NCI-H187 treated with DMSO at 0.1 percent for 48 hours (cell line): ENCODE data around the gene RHOG.
"Not testable (repeated sequence)": the region's sequence is repeated elsewhere in the genome, so short reads cannot be mapped to it uniquely, and the experiment has no call there.

Source experiments
- DNase-seq: peaks from one replicate; lab custom pipeline; 2025; lab: John Stamatoyannopoulos, UW

RHOG gene

DNA sequence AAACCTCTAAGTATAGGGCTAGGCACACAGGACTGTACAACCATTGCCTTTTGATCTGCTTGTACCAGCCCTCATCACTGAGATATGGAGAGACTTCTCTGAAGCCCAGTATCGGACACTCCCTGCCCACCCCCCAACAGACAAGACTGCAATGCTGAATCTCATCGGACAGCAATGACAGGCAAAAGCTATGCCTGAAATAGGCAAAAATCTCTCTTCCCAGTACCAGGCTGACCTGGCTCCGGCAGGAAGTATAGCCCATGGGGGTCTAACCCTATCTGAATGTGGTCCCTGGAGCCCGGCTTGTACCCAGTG, 6.5 kb downstream of the RHOG start:
- DNase-seq: no peak

DNA sequence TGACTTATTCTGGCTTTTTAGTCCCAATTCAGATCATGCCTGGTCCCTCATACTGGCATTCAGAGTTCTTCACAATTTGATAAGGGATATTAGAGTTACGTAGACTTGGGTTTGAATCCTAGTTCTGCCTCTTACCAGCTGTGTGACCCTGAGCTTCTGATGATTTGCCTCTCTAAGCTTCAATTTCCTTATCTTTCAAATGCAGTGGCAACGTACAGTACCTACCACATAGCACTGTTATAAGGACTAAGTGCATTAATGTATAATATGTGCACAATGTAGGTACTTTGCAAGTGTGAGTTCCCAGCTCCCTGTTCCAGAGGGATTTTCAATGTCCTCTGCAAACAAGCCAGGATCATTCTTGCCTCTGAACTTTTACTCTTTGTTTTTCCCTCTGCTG, 7.3 kb downstream of the RHOG start:
- DNase-seq: no peak

DNA sequence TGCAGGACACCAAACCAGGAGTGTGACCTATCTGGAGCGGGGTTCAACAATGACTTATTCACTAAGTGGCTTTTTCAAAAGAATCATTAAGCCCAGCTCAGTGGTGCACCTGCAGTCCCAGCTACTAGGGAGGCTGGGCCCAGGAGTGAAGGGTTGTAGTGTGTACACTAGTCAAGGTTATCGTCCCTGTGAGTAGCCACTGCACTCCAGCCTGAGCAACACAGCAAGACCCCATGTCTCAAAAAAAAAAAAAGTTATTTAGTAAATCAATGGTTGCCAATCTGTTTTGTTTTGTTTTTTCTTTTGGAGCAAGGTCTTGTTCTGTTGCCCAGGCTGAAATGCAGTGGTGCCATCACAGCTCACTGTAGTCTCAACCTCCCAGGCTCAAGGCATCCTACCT, 7.9 kb downstream of the RHOG start:
- DNase-seq: no peak

DNA sequence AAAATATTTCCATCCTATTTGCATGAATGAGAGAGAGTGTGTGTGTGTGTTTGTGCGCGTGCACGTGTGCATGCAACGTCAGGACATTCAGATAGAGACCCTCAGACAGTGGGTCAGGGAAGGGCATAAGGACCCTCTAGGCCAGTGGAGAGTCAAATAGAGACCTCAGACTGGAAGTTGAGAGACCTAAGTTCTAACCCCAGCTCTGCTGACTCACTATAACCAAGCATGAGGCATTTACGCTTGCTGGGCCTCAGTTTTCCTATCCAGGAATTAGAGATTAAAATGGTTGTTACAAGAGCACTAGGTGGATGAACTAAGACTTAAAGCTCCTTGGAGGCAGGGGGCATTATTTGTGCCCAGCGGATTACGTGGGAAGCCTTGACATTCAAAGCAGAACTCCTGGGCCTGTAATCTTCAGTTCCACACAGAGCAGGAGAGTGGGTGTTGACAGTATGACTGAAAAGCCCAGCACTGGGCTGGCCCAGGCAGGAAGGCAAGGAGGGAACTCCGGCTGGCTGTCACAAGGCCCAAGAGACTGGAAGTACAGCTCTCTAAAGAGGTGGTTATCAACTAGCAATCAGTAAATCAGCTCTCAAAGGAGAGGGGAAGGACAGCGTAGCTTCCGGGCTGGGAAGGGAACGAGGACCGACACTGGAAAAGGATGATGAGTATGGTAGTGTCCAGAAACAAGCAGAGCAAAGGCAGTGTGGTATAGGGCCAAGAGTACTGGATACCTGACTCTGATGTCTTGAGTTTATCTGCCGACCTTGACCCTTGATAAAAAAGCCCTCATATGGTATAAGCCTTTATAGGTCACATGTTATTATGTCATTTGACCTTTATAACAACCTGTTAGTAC, 9.2 kb downstream of the RHOG start:
- no peak for DNase-seq

DNA sequence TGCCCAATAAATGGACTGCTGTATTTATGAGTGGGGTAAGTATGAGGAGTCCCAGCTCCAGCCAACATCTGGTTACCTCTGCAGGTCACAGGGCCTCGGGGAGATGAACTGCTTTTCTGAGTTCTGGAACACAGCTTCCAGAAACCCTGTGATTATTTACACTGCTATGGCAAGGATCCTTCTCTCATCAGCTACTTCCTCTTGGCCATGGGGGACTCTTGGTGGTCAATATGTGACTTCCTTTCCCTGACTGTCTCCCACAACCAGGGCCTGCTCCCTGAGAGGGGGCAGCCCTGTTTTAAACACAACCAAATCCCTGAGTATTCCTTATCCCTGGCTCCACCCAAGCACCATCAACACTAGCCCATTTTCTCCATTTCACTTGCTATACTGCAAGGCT, 10.0 kb downstream of the RHOG start:
- DNase-seq: no peak

DNA sequence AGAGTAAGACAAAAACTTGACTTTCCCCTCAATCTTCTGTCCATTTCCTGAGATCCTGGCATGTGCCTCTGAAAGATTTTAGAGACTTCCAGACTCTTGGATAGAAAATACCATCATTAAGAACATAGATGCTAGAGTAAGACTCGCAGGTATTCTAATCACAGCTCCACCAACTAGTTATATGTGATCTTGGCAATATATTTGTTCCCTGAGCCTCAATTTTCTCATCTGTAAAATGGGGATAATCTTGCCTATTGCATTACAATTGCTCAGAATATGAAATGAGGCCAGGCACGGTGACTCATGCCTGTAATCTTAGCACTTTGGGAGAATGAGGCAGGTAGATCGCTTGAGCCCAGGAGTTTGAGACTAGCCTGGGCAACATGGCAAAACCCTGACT, 10.7 kb downstream of the RHOG start:
- no peak for DNase-seq

DNA sequence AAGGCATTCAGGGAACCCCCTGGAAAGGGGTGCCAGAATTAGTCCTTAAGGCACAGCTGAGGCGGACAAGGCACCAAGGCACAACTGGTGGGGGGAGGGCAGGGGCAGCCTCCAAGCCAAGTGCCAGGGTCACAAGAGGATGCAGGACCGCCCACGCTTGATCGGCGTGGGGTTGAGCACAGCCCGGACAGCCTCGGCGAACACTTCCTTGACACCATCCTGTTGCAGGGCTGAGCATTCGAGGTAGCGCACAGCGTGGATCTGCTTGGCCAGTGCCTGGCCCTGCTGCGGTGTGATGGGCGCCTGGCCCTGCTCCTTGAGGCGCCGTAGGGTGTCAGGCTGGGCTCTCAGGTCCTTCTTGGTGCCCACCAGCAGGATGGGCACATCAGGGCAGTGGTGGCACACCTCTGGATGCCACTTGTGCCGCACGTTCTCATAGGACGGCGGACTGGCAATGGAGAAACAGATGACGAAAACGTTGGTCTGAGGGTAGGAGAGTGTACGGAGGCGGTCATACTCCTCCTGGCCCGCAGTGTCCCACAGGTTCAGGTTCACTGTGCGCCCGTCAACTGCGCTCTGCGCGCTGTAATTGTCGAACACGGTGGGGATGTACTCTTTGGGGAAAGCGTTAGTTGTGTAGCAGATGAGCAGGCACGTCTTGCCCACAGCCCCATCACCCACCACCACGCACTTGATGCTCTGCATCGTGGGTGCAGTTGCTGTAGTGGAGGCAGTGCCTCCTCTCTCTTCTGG, 13.1 kb downstream of the RHOG start:
- DNase-seq: no peak

DNA sequence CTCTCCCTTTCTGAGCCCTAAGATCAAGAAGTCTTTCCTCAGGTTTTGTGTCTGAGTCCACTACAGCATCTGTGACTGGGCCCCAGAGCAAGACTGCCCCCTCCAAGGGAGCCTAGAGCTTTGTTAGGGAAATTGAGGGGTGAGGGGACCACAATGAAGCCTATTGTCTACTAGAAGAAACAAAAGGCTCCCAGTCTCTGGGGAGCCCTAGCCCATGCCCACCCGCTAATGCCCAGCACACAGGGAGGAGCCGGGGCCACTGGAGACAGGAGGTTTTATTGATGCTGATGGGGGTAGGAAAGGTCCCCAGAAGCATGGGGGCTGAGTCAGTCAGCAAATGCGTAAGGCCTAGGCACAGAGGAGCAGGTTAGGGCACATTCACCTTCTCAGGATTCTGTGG, 14.0 kb downstream of the RHOG start:
- no peak for DNase-seq

DNA sequence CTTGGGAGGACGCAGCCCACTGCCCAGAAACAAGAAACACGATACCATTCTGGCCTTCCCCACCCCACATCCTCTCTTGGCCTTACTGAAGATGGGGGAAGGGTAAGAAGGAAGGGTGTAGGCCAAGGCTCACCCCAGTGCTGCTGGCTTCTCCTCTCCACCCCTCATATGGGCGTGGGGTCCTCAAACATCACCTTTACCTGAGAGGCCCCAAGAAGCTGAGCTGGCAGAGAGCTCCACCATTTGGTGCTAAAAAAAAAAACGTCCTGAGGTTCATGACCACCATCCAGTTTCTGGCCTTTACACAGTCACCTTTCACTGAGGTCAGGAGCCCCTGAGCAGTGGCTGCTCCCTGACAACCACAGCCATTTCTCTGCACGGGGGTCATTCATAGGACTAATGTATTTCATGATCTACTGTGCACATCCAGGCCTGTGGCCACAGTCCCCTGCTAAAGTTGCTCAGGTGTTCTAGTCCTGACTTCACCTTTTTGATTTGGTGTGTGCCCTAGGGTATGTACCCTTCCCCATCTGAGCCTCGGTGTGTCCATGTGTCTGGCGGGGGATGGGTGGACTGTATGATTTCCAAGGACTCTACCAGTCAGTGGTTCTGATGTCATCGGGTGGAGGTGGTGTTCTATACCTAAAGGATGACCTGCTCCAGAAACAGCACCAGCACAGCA, 15.1 kb downstream of the RHOG start:
- DNase-seq: no peak

DNA sequence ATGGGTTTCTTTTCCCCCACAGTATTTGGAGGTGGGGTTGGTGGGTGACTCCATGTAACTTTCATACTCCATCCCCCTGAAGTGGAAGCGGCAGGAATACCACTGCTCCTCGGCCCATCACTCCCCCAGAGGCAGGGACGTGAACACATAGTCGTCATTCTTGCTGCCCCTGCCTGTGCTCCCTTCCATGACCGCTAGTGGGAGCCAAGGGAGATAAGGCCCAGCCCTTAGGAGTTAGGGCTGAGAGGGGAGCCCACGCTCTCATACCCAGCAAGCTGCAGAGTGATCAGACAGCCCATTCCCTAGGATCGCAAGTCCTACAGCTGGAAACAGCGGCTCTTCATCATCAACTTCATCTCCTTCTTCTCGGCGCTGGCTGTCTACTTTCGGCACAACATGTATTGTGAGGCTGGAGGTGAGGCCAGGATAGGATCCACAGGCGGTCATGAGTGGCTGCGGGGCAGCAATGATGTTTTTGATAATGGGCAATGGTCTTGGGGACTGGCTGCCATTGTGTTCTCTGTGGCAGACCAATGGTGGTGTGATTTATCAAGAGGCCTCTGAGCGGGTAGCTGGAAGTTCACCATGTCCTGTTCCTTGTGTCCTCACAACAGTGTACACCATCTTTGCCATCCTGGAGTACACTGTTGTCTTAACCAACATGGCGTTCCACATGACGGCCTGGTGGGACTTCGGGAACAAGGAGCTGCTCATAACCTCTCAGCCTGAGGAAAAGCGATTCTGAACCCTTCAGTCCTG, 15.9 kb downstream of the RHOG start:
- no peak for DNase-seq

DNA sequence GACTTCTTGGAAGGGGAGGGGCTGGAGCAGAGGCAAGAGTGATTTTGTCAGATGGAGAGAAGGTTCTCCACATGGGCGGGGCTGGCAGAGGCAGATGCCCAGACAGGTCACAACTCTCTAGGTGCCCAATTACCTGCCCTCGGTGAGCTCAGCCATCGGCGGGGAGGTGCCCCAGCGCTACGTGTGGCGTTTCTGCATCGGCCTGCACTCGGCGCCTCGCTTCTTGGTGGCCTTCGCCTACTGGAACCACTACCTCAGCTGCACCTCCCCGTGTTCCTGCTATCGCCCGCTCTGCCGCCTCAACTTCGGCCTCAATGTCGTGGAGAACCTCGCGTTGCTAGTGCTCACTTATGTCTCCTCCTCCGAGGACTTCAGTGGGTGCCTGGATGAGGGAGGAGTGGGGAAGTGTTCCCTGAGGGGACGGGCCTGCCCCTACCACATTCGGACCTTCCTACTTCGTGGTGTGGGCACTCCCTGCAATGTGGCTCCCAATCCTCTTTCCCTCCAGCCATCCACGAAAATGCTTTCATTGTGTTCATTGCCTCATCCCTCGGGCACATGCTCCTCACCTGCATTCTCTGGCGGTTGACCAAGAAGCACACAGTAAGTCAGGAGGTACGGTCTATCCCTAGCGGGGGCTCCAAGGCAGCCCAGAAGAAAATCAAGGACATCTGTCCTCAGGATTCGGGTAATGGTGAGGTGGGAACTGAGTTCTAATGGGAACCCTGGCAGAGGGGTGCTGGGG, 16.8 kb downstream of the RHOG start:
- DNase-seq: no peak

DNA sequence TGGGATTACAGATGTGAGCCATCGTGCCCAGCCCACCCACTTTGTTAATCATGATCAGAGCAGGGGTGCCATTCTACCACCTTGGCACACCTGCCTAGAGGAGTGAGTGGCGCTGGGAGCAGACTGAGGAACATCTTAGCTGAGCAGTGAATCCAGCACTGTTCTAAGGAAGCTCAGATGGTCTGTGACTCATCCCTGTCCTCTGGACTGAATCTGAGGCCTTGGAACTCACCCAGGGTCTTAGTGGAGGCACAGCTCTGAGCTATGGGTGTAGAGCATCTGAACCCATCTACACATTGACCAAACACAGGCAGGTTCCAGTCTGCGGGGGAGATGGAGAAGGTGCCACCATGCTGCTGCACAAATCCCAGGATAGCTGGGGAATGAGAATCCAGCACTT, 17.5 kb downstream of the RHOG start:
- no peak for DNase-seq

DNA sequence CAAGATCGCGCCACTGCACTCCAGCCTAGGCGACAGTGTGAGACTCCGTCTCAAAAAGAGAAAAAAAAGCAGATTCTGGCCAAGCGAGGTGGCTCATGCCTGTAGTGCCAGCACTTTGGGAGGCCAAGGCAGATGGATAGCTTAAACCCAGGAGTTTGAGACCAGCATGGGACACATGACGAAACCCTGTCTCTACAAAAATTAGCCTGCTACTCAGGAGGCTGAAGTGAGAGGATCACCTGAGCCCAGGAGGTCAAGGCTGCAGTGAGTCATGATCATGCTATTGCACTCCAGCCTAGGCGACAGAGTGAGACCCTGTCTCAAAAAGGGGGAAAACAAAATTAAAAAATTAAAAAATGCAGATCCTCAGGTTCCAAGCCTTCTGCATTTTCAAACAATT, 18.4 kb downstream of the RHOG start:
- no peak for DNase-seq

DNA sequence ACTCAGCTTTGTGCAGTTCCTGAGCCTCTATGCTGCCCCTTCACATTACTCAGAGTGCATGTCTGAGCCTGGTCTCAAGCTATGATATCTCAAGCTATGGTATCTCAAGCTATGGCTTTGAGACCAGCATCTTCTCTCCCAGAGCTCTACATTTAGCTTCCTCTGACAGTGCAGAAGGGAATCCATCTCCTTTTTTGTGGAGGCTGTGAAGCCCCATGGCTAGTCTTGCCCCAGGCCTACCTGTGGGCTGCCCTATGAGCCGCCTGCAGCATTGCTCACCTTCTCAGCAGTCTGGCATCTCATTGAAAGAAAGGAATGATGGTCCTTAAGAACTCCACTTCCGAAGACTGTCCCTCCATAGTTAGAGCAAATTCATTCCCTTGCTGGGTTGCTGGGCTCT, 19.8 kb downstream of the RHOG start:
- DNase-seq: no peak

DNA sequence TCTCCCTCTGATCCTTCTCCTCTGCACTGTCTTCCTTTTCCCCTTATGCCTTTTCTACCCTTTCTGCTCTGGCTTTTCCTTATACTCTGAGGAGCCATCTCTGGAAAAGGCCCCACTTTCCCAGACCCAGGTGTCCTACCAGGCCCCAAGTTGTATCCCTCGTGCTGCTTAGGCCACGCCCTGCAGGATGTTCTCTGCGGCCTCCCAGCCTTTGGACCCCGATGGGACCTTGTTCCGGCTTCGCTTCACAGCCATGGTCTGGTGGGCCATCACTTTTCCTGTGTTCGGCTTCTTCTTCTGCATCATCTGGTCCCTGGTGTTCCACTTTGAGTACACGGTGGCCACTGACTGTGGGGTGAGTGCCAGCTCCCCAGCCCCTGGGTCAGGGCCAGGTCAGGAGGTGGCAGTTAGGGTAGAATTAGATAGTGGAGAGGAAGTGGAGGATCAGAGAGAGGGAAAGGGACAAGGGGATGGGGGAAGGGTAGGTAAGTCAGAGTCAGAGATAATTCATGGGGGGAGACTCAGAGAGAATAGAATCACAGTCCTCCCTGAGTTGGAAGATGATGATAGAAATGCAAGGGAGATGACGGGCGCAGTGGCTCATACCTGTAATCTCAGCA, 23.5 kb downstream of the RHOG start:
- DNase-seq: no peak

DNA sequence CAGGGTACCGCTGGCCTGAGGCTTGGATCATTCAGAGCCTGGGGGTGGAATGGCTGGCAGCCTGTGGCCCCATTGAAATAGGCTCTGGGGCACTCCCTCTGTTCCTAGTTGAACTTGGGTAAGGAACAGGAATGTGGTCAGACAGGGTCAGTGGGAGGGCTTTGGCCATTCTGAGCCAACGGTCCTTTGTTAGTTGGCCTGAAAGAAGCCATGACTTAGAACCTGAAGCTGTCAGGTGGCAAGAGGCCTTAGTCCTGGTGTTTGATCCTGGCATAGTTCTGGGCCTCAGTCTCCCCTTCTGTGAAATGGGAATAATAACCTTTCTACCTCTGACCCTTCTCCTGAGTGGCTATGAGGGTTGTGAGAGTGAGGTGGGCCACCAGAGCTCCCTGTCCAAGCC, 24.1 kb downstream of the RHOG start:
- DNase-seq: no peak

DNA sequence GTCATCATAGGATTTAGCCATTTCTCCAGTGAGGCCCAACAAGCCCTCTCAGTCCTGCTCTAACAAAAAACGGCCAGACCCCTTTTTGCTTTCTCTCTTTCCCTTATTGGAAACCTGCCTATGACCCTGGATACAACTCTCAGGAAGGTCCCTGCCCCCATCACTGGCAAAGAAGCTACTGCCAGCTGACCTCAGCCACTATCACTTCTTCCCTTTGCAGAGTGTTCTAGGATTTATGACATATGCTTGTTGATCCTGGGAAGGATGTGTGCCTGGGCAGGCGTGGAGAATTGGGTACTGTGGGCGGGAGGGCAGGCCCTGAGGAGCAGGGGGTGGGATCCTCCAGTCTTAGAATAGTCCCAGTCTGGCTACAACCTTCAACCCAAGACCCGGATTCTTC, 24.9 kb downstream of the RHOG start:
- no peak for DNase-seq

DNA sequence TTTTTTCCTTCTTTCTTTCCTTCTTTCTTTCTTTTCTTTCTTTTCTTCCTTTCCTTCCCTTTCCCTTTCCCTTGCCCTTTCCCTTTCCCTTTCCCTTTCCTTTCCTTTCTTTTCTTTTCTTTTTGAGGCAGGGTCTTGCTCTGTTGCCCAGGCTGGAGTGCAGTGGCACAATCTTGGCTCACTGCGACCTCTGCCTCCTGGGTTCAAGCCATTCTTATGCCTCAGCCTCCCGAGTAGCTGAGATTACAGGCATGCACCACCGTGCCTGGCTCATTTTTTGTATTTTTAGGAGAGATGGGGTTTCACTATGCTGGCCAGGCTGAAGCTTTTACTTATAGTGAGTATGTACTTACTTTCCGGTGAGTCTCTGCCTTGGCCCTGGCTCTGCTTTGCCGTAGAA, 25.9 kb downstream of the RHOG start:
- not testable (repeated sequence) for DNase-seq

DNA sequence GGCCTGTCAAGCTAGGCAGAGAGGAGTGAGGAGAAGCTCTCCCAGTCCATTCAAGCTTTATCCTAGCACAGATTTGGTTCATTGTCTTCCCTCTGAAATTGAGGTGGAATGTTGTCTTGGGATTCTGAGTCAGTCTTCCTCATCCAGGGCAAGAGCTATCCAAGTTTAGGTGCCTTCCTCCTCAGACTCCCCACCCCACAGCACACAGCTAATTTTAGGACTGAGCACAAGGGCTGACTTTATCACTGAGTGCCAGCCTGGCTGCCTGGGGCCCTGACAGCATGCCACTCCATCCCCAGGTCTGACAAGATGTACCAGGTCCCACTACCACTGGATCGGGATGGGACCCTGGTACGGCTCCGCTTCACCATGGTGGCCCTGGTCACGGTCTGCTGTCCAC, 29.8 kb downstream of the RHOG start:
- no peak for DNase-seq

DNA sequence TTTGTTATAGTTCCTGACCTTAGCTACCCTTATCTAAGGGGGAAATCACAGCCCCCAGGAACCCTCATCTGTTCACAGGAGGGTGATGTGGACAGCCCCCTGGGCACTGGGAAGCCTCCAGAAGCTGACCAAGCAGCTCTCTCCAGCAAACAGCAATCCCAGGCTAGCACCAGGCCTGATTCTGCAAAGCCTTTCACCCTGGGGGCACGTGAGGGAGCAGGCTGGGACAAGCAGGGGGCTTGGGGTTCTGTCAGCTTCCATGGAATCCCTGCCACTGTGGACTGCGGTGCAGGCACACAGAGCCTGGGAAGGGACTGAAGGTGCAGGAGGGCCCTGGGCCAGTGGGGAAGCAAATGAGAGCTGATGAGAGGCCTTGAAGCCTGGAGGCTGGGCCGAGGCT, 30.3 kb downstream of the RHOG start:
- DNase-seq: no peak

DNA sequence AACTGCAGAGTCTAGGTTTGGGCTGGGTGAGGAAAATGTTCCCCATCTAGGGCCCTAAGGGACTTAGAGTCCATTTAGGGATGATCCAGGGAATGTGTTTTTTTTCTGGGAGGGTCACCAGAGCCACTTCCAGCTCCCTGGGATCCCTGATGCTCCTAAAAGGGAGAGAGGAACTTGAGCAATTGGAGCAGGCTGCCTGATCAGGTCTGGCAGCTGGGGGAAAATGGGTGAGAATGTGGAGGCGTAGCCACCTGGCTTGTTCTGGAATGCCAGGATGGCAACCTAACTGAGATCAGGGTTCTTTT, 31.2 kb downstream of the RHOG start:
- no peak for DNase-seq
